Fibroblast of villous mesenchyme (primary cell): Measurements from ENCODE around the gene FAT1. TPM values are rescaled to one million over a fixed set of nuclear protein-coding genes. Genes with fewer than 3 reads are reported as not detected.

Experiments used
- DNase-seq: peaks from one replicate; pipeline ENCODE4 v3.0.0-alpha.2; 2010; ENCODE audit warnings: low read depth
- H3K4me3 ChIP-seq: 2 replicates; pipeline ENCODE4 v1.5.1; 2011; ENCODE audit warnings: low read depth, mild to moderate bottlenecking, low read length
- total RNA-seq: library from RNA; depleted of rRNA; stranded (reverse); fragments of >200 nt; gene quantifications from 2 replicates; pipeline ENCODE4 v1.2.3, GENCODE V29; 2012
- TF ChIP-seq, protein P1 (sequence below): IDR thresholded peaks from 2 replicates; pipeline ENCODE4 v1.5.1; 2012; ENCODE audit warnings: low read depth, mild to moderate bottlenecking, low read length; ENCODE audit not compliant: insufficient read depth

The FAT1 gene
- total RNA-seq, 1 donor: 454 TPM

- DNase-seq: no peak
- H3K4me3 ChIP-seq: no peak overlapping the region
- TF ChIP-seq, protein P1, sequence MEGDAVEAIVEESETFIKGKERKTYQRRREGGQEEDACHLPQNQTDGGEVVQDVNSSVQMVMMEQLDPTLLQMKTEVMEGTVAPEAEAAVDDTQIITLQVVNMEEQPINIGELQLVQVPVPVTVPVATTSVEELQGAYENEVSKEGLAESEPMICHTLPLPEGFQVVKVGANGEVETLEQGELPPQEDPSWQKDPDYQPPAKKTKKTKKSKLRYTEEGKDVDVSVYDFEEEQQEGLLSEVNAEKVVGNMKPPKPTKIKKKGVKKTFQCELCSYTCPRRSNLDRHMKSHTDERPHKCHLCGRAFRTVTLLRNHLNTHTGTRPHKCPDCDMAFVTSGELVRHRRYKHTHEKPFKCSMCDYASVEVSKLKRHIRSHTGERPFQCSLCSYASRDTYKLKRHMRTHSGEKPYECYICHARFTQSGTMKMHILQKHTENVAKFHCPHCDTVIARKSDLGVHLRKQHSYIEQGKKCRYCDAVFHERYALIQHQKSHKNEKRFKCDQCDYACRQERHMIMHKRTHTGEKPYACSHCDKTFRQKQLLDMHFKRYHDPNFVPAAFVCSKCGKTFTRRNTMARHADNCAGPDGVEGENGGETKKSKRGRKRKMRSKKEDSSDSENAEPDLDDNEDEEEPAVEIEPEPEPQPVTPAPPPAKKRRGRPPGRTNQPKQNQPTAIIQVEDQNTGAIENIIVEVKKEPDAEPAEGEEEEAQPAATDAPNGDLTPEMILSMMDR: no peak
Observed at GRCh38 chr4:186714006-186714675, 9.5 kb downstream of the FAT1 start.

- TF ChIP-seq, protein P1: no peak
- no peak overlapping the region for H3K4me3 ChIP-seq
- no peak for DNase-seq
Observed at GRCh38 chr4:186712690-186713089, 11.0 kb downstream of the FAT1 start.

GRCh38 chr4:186710521-186711119 lies 13.0 kb downstream of the FAT1 start:
- DNase-seq: no peak
- no peak overlapping the region for H3K4me3 ChIP-seq
- TF ChIP-seq, protein P1: no peak

DNA sequence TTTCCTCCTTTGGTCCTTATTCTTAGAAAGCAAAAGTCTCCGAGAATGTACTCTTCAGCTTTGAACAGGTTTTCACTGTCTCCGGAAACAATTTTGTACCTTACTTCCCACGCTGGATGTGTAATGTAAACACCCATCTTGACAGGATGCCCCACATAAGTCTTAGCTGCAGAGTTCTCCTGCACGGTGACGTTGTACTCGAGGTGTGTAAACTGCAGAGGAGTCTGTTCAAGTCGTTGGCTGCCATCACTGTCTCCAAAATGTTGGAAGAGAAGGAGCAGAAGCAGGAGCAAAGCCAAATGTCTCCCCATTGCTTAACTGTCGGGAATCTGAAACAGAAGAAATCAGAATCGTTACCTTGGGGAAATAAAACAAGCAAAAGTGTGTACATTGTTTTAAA lies 14.1 kb downstream of the FAT1 start:
- TF ChIP-seq, protein P1: no peak
- DNase-seq: no peak
- no peak overlapping the region for H3K4me3 ChIP-seq

GRCh38 chr4:186708554-186708953 lies 15.1 kb downstream of the FAT1 start:
- no peak overlapping the region for H3K4me3 ChIP-seq
- DNase-seq: no peak
- TF ChIP-seq, protein P1: no peak

DNA sequence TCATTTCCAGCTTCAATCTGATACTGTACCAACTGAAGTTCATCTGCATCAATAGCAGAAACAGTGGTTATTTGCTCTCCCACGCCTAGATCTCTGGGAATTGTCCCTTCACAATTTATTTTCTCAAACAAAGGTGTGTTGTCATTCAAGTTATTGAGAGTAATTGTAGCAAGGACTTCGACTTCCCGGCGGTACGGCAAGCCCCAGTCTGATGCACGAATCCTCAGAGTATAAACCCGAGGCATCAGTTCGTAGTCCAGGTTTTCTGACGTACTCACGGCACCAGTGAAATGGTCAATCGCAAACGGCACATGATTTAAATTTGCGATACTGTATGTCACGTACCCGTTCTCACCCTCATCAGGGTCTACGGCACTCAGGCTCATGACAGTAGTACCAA lies 15.7 kb downstream of the FAT1 start:
- no peak for DNase-seq
- no peak overlapping the region for H3K4me3 ChIP-seq
- TF ChIP-seq, protein P1: no peak
